ENCODE results near the gene MMRN2. TPM values are rescaled to one million over a fixed set of nuclear protein-coding genes. Genes with fewer than 3 reads are reported as not detected.

Gene MMRN2
- polyA plus RNA-seq, 2 of the 4 experiments (the other 2 are of a cell fraction): 0.35 to 1.1 TPM

DNA sequence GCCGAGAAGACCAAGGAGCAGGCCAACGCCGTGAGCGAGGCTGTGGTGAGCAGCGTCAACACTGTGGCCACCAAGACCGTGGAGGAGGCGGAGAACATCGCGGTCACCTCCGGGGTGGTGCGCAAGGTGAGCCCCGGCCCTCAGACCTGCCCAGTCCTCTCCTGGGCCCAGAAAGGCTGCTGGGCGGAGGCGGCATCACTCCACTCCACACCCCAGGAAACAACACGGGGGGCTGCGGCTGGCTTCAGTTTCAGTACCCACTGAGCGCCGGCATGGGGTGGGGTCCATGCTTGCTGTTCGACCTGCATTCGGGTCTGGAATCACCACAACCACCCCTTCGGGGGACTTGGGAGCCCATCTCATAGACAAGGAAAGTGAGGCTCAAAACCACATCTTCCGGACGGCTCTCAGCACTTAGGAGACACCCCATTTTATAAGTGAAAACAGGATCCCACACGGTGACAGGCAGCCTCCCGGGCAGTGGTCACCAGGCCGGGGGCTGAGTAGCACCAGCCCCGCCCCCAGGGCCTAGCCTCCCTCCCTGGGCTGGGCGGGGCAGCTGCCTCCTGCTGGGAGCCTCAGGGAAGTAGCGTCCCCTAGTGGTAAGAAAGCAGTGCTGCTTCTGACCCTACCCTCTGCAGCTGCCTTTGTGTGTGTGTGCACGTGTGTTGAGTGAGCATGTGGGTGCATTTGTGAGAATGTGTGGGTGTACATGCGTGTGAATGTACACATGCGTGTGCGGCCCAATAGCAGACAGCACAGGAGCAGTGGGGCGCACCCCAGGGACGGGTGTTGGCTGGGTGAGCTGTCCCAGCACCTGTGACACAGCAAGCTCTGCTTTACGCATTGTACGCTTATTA is 2.8 kb upstream of the MMRN2 start:
- TF ChIP-seq, protein P1, sequence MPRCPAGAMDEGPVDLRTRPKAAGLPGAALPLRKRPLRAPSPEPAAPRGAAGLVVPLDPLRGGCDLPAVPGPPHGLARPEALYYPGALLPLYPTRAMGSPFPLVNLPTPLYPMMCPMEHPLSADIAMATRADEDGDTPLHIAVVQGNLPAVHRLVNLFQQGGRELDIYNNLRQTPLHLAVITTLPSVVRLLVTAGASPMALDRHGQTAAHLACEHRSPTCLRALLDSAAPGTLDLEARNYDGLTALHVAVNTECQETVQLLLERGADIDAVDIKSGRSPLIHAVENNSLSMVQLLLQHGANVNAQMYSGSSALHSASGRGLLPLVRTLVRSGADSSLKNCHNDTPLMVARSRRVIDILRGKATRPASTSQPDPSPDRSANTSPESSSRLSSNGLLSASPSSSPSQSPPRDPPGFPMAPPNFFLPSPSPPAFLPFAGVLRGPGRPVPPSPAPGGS (IDR thresholded peaks at IDR 0.05): no peak
- no peak for TF ChIP-seq ESRRA (IDR thresholded peaks at IDR 0.05; ENCODE audit: borderline replicate concordance, low read length)
- TF ChIP-seq HOXB5 (CRISPR knock-in tag; IDR thresholded peaks at IDR 0.05): no peak
- TF ChIP-seq JUN (IDR thresholded peaks at IDR 0.05): no peak
- TF ChIP-seq RFX5 (IDR thresholded peaks at IDR 0.05): no peak
- TF ChIP-seq SREBF2 (IDR thresholded peaks at IDR 0.05): no peak
- TF ChIP-seq MAZ (IDR thresholded peaks at IDR 0.05; ENCODE audit: borderline replicate concordance, low read depth, low read length): 0 out of 2 replicates have a peak, but pooled peaks have one; percentile 61
- no peak for TF ChIP-seq KDM5A (IDR thresholded peaks at IDR 0.05)
- TF ChIP-seq RNF2 (IDR thresholded peaks at IDR 0.05; ENCODE audit: borderline replicate concordance, low read depth): no peak
- TF ChIP-seq HMGXB4 (CRISPR knock-in tag; IDR thresholded peaks at IDR 0.05; ENCODE audit: borderline replicate concordance): no peak
- no peak for TF ChIP-seq ZSCAN20 (CRISPR knock-in tag; IDR thresholded peaks at IDR 0.05)
- TF ChIP-seq KDM1A (IDR thresholded peaks at IDR 0.05; ENCODE audit: low read depth): 0 out of 2 replicates have a peak, but pooled peaks have one; percentile 27
- no peak for TF ChIP-seq EHMT2 (IDR thresholded peaks at IDR 0.05; ENCODE audit: low read depth)
- TF ChIP-seq CTCF (IDR thresholded peaks at IDR 0.05): peak; percentile 82
- peak; percentile 50 for TF ChIP-seq SMC3 (IDR thresholded peaks at IDR 0.05)
- peak; percentile 64 to 82 for TF ChIP-seq RAD21 (conservative IDR thresholded peaks at IDR 0.05 in 1 of 2, IDR thresholded peaks at IDR 0.05 in 1 of 2)
- TF ChIP-seq MAX (IDR thresholded peaks at IDR 0.05): peak; percentile 74
- TF ChIP-seq CBX2 (IDR thresholded peaks at IDR 0.05; ENCODE audit: borderline replicate concordance, low read depth): no peak
- TF ChIP-seq CHD4 (IDR thresholded peaks at IDR 0.05; ENCODE audit: borderline replicate concordance): no peak
- no peak for TF ChIP-seq REST (IDR thresholded peaks at IDR 0.05)
- ChIA-PET CTCF (interaction anchor here (0.6 to 5.6 kb wide), 9 partner anchors 8 to 136 kb away, joined by 3 to 23 read pairs (median 6); partner anchors contain the start of genes ADIRF and SHLD2), POLR2A (interaction anchor here (0.8 to 1.2 kb wide), 3 partner anchors 10 to 135 kb away, joined by 3 read pairs; no protein-coding TSS in a partner anchor)
- Histone ChIP-seq H3K4me2 (peak overlapping the region; percentile 76), H3K4me1 (peaks cover 39% of the 10 kb centered on the region), H3K9me3 (no peaks in the 10 kb centered on the region), H3K4me3 (no peak overlapping the region), H3K27ac (peak overlapping the region; percentile 68 to 89)
- ATAC-seq (peak; percentile 36 to 82), FAIRE-seq (no peak), DNase-seq (ENCODE audit: low read depth in 1 of 2, low spot score in 1 of 2) (peak in 1 of 2 experiments; percentile 84)
- WGBS (ENCODE audit: missing lambda C conversion rate): 76% methylated on average over 35 of the region's 37 CpGs
